ENCODE data around the gene C1RL. TPM values are rescaled to one million over a fixed set of nuclear protein-coding genes. Genes with fewer than 3 reads are reported as not detected.

C1RL gene
- total RNA-seq = 80.5 TPM
- long read RNA-seq, transcript C1RL-201 (6 exons, 3,394 nt) = major isoform, 9 of 53 reads
- long read RNA-seq, partial matches to known transcripts = 7 of 53 reads
- long read RNA-seq, other reads (novel, unspliced or antisense) = 32 of 53 reads

- Histone ChIP-seq H3K27ac (peak within 1 kb of the TSS; percentile 96), H3K27me3 (ENCODE audit: low read depth) (no peaks in the 10 kb centered on the region), H3K36me3 (peaks cover 9% of the 10 kb centered on the region), H3K9me3 (no peaks in the 10 kb centered on the region), H3K4me3 (peak within 1 kb of the TSS; percentile 73), H3K4me1 (peaks cover 42% of the 10 kb centered on the region)
- ATAC-seq (peak; percentile 83 to 91), DNase-seq (peak; percentile 92)
- TF ChIP-seq CTCF (IDR thresholded peaks at IDR 0.05) = peak; percentile 99
- intact Hi-C loops (cut with DNase I) = no loop called here
Measured at GRCh38 chr12:7108796-7109571, at the start of gene C1RL. Gene C1RL (minus strand): TSS chr12:7109214. CDS start chr12:7109180, 34 bp downstream.

GRCh38 chr12:7157391-7157790 lies 48.4 kb upstream of the C1RL start:
- no peaks in the 10 kb centered on the region for H3K9me3 ChIP-seq
- peaks cover 5% of the 10 kb centered on the region for H3K27me3 ChIP-seq (ENCODE audit: low read depth)
- TF ChIP-seq CTCF (IDR thresholded peaks at IDR 0.05) = no peak
- intact Hi-C loops (cut with DNase I) = no loop called here
- peaks cover 18% of the 10 kb centered on the region for H3K4me1 ChIP-seq
- DNase-seq = no peak
- H3K27ac ChIP-seq = no peak overlapping the region
- H3K36me3 ChIP-seq = peaks cover 10% of the 10 kb centered on the region
- no peak for ATAC-seq
- no peak overlapping the region for H3K4me3 ChIP-seq

GRCh38 chr12:7156259-7157197 lies 47.5 kb upstream of the C1RL start:
- DNase-seq (no peak), ATAC-seq (peak in 1 of 2 donors; percentile 2)
- no peaks in the 10 kb centered on the region for H3K27me3 ChIP-seq (ENCODE audit: low read depth)
- peaks cover 18% of the 10 kb centered on the region for H3K4me1 ChIP-seq
- peaks cover 14% of the 10 kb centered on the region for H3K36me3 ChIP-seq
- peak overlapping the region; percentile 43 for H3K4me3 ChIP-seq
- no peaks in the 10 kb centered on the region for H3K9me3 ChIP-seq
- TF ChIP-seq CTCF (IDR thresholded peaks at IDR 0.05) = no peak
- intact Hi-C loops (cut with DNase I) = no loop called here
- H3K27ac ChIP-seq = peak overlapping the region; percentile 24

- H3K27me3 ChIP-seq (ENCODE audit: low read depth) = no peaks in the 10 kb centered on the region
- TF ChIP-seq CTCF (IDR thresholded peaks at IDR 0.05) = no peak
- intact Hi-C loops (cut with DNase I) = no loop called here
- peaks cover 23% of the 10 kb centered on the region for H3K36me3 ChIP-seq
- no peaks in the 10 kb centered on the region for H3K9me3 ChIP-seq
- H3K4me3 ChIP-seq = peak overlapping the region; percentile 43
- DNase-seq (peak; percentile 89), ATAC-seq (peak; percentile 83 to 84)
- H3K27ac ChIP-seq = peak overlapping the region; percentile 10
- H3K4me1 ChIP-seq = peaks cover 18% of the 10 kb centered on the region
Measured at GRCh38 chr12:7155471-7156034, 46.5 kb upstream of the C1RL start.

- intact Hi-C loops (cut with DNase I) = no loop called here
- DNase-seq (no peak), ATAC-seq (no peak)
- Histone ChIP-seq H3K4me1 (peaks cover 18% of the 10 kb centered on the region), H3K27me3 (ENCODE audit: low read depth) (no peaks in the 10 kb centered on the region), H3K9me3 (no peaks in the 10 kb centered on the region), H3K27ac (peak overlapping the region; percentile 10), H3K36me3 (peaks cover 29% of the 10 kb centered on the region), H3K4me3 (no peak overlapping the region)
- no peak for TF ChIP-seq CTCF (IDR thresholded peaks at IDR 0.05)
Measured at GRCh38 chr12:7154901-7155470, 46.0 kb upstream of the C1RL start.
